VCaP (cell line): ENCODE measurements around the gene TARS2.

Experiments
- H3K27ac ChIP-seq: fragments of 450-650 bp; 2 replicates; pipeline ENCODE4 v1.5.1; 2017
- CTCF ChIP-seq: fragments of 450-650 bp; conservative IDR thresholded peaks from 2 replicates; pipeline ENCODE4 v1.5.1; 2017; ENCODE audit warnings: mild to moderate bottlenecking, moderate library complexity

Gene TARS2

GRCh38 chr1:150472601-150473200, 14.5 kb upstream of the TARS2 start:
- no peak overlapping the region for H3K27ac ChIP-seq
- TF ChIP-seq CTCF, result no peak

GRCh38 chr1:150473659-150474058, 13.6 kb upstream of the TARS2 start:
- no peak overlapping the region for H3K27ac ChIP-seq

GRCh38 chr1:150474869-150475268, 12.3 kb upstream of the TARS2 start:
- no peak overlapping the region for H3K27ac ChIP-seq
- TF ChIP-seq CTCF, result no peak

More at GRCh38 chr1:150473659-150474058, 13.6 kb upstream of the TARS2 start:
- TF ChIP-seq CTCF, result no peak

GRCh38 chr1:150476754-150477153, 10.5 kb upstream of the TARS2 start:
- no peak overlapping the region for H3K27ac ChIP-seq
- no peak for TF ChIP-seq CTCF

- no peak overlapping the region for H3K27ac ChIP-seq
- no peak for TF ChIP-seq CTCF
Measured at GRCh38 chr1:150477320-150477719, 9.9 kb upstream of the TARS2 start.

GRCh38 chr1:150477733-150478132, 9.5 kb upstream of the TARS2 start:
- H3K27ac ChIP-seq, result no peak overlapping the region; the same call in 1 of the 2 replicates
- TF ChIP-seq CTCF, result no peak

- TF ChIP-seq CTCF, result no peak
Measured at GRCh38 chr1:150479370-150479769, 7.8 kb upstream of the TARS2 start.

More at GRCh38 chr1:150479370-150479769, 7.8 kb upstream of the TARS2 start:
- no peak overlapping the region for H3K27ac ChIP-seq
